NCI-H1092 treated with DMSO at 0.1 percent for 48 hours (cell line): ENCODE data around the gene PRKD1.

Source experiments
- DNase-seq: peaks from one replicate; lab custom pipeline; 2025; lab: John Stamatoyannopoulos, UW

PRKD1 gene

GRCh38 chr14:29672831-29673230 is 254.8 kb downstream of the PRKD1 start:
- no peak for DNase-seq

DNA sequence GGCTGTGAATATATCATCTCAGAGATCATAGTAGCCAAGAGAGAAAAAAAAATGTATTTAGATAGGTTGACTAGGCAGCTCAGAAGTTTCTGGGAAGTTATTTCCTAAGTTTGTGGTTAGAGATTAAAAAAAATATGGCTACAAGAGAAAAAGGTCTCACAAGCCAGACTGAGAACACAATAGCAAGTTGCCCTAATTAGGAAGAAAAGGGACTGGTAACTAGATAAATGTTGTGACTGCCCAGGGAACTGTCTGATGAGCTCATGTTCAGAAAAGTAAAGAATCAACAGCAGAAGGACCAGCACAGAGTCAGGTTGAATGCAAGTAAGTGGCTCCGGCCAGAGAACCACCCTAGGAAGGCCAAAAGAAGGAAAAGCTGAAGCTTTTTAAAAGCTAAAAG is 256.6 kb downstream of the PRKD1 start:
- no peak for DNase-seq

DNA sequence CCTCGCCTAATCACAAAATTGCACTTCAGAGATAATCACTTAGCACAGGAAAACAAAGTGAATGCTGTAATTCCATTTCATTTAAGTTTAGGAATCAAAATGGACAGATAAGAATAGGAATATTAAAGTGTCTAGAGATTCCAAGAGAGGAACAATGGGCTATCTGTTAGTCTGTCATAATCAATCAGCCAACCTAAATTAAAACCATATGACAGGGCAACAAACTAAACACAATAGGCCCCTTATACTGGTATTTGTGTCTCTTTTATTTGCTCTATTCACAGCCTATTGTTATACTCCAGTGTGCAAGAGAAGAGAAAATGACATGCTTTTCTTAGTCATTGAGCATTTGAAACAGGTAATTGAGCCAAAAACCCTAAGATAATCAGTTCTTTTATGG is 259.4 kb downstream of the PRKD1 start:
- no peak for DNase-seq

DNA sequence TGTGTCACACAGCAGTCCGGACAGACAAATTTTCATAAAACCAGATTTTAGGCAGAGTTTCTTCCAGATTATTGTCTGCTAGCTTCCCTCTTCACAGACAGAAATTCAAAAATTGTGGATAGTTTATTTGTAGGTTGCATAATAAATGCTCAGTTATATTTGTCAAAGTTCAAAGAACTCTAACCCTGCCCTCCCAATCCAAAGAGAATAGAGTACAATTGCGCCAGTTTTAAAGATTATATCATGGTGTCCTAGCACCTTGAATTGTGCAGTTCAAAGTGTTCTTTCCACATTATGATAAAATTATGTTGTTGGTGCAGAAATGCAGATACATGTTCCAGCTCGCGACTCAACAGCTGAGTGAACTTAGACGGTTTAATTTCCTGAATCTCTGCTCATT is 263.1 kb downstream of the PRKD1 start:
- DNase-seq: no peak

DNA sequence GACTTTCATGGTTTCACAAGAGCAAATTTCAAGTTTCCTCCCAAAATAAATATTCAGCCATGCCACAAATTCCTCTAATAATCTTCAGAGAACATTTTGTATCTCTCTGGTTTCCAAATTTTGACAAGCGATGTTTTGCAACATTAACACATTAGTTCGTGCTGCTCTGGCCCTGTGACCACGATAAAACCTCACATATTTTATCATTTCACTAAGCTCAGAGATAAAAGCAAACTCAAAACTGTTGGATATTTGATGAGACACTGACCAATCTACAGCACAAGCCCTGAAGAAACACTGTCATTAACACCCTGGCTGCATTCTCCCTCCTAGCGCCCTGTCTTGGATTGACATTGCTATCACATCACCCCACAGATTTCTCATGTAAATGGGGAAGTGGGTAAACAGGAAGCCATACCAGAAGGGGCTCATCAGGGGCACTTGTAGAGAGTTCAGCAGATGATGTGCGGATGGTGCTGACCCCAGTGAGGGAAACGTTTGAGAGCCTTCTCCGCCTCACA is 264.3 kb downstream of the PRKD1 start:
- no peak for DNase-seq

DNA sequence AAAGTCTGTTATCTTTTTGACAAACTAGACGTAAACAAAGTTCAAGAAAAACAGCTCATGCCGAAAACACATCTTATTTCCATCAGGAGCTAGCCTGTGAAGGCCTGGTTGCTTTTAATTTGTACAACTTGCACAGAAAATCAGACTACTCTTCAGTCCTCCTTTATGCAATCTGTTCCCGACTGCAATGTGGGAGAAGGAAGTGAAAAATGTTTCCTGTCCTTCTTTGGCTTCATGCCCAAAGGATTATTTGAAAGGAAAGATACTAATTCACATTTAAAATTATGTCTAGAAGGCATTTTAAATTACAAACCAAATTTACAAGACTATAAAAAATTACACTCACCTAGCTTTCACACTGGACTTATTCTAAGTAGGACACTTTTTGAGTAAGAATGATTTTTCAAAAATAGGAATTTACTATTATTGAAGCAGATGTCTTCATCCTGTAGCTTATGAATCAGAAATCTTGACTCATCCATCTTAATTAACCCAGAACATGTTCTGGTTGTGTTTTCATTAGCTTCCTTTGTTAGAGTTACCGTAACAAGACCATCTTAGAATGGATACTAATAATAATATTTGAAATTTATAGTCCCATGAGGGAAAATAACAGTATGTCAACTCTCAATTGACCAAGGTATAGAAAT is 272.6 kb downstream of the PRKD1 start:
- no peak for DNase-seq

- DNase-seq: no peak
Measured at GRCh38 chr14:29653303-29653702, 274.3 kb downstream of the PRKD1 start.

- no peak for DNase-seq
Measured at GRCh38 chr14:29652571-29652970, 275.1 kb downstream of the PRKD1 start.

DNA sequence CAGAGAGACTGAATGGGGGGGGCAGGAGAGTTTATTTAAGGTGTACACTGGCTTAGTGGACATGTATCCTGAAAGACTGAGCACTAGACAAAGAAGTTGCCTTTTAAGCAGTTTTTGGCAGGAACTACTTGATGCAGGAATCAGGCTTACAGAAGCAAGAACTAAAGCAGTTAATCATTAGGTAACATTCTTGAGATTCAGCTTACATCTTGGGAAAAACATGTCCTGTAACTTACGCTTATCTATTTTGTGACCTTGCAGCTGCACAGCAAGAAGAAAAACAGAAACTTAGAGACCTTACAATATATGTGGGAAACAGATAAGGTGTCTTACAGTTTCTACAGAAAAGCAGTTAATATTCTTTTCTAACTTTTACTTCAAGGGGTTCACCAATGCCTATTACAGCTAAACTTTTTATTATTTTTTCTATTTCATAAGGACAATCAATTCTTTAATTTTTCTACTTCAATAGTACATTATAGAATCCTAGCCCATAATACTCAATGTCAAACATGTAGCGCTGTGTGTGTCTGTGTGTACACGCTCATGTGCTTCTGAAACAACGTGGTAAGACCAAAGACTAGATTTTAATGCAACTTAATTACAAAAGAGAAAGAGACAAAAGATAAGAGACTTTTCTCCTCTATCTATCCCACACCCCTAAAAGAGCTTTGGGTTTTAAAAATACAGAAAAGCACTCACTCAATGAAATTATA is 276.9 kb downstream of the PRKD1 start:
- no peak for DNase-seq

DNA sequence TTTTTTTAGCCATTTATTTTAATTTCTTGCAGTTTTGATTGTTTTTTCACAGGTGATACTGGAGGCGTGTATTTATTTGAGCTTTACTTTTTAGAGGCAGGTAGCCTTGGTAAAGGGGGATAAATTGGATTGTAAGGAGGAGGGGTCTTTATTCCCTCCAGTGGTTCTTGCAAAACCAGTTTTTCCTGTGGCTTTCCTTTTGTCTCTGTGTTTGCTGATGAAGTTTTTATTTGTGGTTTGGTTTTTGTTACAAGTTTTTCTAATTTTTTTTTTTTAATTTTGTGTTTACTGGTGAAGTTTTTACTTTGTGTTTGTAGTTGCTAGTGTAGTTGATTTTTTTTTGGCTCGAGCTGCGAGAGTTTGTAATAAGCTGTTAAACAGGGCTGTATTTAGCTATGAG is 278.5 kb downstream of the PRKD1 start:
- no peak for DNase-seq

- no peak for DNase-seq
Measured at GRCh38 chr14:29648045-29648444, 279.6 kb downstream of the PRKD1 start.

GRCh38 chr14:29645117-29645516 is 282.5 kb downstream of the PRKD1 start:
- no peak for DNase-seq

- DNase-seq: no peak
Measured at GRCh38 chr14:29643433-29644211, 284.0 kb downstream of the PRKD1 start.

GRCh38 chr14:29637411-29637810 is 290.2 kb downstream of the PRKD1 start:
- peak; percentile 85 for DNase-seq

- peak; percentile 68 for DNase-seq
Measured at GRCh38 chr14:29636870-29637269, 290.8 kb downstream of the PRKD1 start.

DNA sequence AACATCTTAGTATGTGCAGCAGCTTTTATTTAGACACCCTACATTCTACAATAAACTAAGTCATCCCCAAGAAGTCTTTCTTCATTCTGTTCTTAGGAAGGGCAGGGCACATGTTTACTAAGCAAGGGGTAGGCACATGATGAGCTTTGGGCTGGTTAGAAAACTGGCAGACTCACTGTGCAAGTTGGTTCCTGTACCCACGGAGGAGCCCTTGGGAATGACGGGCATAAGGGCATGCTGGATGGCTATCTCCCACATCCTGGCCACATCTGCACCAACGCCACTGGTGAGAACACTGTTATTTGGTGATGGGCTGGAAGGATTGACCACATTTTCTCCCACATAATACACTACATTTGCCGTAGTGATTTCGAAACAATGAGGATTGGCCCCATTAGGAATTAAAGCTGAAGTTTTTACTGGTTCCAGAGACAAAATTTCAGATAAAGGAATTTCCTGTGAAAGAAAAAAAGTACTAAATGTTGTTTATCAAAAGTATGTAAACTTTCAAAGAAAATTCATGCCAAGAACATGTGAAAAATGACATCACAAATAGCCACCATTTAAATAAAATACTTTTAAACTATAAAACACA is 297.0 kb downstream of the PRKD1 start:
- DNase-seq: no peak

DNA sequence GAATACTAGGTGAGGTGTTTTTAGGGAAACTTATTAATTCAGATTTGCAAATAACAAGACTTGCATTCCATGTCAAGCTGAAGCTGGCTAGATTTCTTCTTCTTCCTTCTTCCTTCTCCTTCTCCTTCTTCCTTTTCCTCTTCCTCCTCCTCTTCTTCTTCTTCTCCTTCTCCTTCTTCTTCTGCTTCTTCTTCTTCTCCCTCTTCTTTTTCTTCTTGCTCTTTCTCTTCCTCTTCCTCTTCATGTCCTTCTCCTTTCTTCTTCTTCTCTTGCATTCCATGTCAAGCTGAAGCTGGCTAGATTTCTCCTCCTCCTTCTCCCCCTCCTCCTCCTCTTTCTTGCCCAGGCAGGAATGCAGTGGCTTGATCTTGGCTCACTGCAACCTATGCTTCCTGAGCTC is 297.8 kb downstream of the PRKD1 start:
- DNase-seq: no peak

- no peak for DNase-seq
Measured at GRCh38 chr14:29627137-29627536, 300.5 kb downstream of the PRKD1 start.

DNA sequence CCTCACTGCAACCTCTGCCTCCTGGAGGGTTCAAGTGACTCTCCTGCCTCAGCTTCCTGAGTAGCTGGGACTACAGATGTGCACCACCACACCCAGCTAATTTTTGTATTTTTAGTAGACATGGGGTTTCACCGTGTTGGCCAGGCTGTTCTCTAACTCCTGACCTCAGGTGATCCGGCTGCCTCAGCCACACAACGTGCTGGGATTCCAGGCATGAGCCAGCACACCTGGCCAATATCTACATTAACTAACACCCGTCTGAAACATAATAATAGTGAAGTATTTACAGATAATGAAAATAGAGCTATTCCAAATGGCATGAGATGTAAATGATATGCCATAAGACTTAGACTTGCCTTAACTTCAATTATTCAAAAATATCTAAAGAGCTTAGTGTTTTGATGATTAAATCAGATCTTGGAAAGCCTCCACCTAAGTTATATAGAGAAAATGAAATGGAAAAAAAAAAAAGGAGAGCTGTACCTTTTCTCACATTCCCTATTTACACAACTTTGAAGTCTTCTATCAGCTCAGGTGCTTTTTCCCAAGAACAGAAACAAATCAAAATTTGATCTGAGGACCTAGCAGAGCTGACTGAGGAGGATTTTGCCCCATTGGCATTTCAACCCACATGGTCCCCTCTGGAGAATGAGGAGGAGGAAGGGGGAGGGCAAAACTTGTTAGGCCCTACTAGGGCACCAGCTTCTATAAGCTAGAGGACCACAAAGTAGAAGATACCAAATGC is 309.2 kb downstream of the PRKD1 start:
- DNase-seq: no peak

DNA sequence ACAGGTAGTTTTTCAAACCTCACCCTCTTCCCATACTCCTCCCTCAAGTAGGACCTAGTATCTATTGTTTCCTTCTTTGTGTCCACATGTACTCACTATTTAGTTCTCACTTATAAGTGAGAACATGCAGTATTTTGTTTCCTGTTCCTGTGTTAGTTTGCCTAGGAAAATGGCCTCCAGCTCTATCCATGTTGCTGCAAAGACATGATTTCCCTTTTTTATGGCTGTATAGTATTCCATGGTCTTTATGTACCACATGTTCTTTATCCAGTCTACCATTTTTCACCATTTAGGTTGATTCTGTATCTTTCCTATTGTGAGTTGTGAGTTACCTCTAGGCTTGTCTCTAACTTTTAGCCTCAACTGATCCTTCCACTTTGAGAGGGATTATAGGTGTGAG is 310.7 kb downstream of the PRKD1 start:
- DNase-seq: no peak

GRCh38 chr14:29608861-29609260 is 318.8 kb downstream of the PRKD1 start:
- no peak for DNase-seq

DNA sequence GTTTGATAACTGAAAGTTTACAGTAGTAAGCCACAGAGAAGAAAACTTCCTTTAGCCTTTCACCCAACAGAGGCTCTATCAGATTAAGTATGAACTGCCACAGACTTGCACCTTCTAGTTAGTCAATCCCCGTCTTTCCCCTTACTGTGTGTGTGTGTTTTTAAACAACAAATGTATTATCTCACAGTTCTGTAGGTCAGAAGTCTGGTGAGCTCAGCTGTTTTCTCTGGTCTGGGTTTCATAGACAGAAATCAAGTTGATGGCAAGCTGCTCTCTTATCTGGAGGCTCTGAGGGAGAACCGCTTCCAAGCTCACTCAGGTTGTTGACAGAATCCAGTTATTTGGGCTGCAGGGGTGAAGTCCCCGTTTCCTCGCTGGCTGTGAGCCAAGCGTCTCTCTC is 320.5 kb downstream of the PRKD1 start:
- no peak for DNase-seq
